HG03103 (cell line): ENCODE measurements around the gene LSM10.

Source experiments
- ATAC-seq: cut with Tn5 transposase; IDR thresholded peaks from one replicate; pipeline ENCODE4 v1.9.1; 2021; ENCODE audit warnings: low read depth; ENCODE audit not compliant: unreplicated experiment

LSM10 gene

GRCh38 chr1:36385410-36386264 is 12.1 kb downstream of the LSM10 start, which contains the start of gene STK40:
TSS of gene STK40 (minus strand) at chr1:36385924. CDS start at chr1:36361332, 24,592 bp downstream.
- ATAC-seq = peak; percentile 77

GRCh38 chr1:36384542-36385409 is 12.9 kb downstream of the LSM10 start:
- ATAC-seq = no peak

GRCh38 chr1:36383240-36383639 is 14.5 kb downstream of the LSM10 start:
- ATAC-seq = no peak

- no peak for ATAC-seq
These were observed 15.0 kb downstream of the LSM10 start for GRCh38 chr1:36382669-36383068.

GRCh38 chr1:36382231-36382630 is 15.5 kb downstream of the LSM10 start:
- ATAC-seq = no peak

- ATAC-seq = no peak
These were observed 16.3 kb downstream of the LSM10 start for GRCh38 chr1:36381405-36381804.

GRCh38 chr1:36380782-36381181 is 16.9 kb downstream of the LSM10 start:
- no peak for ATAC-seq

GRCh38 chr1:36380143-36380619 is 17.5 kb downstream of the LSM10 start:
- ATAC-seq = no peak

- ATAC-seq = no peak
These were observed 19.8 kb downstream of the LSM10 start for GRCh38 chr1:36377791-36378492.

GRCh38 chr1:36372617-36373016 is 25.1 kb downstream of the LSM10 start:
- no peak for ATAC-seq

GRCh38 chr1:36369061-36369861 is 28.4 kb downstream of the LSM10 start:
- ATAC-seq = no peak

GRCh38 chr1:36367798-36368197 is 29.9 kb downstream of the LSM10 start:
- no peak for ATAC-seq

GRCh38 chr1:36367066-36367465 is 30.6 kb downstream of the LSM10 start:
- no peak for ATAC-seq

GRCh38 chr1:36366091-36366661 is 31.5 kb downstream of the LSM10 start:
- no peak for ATAC-seq

- no peak for ATAC-seq
These were observed 32.3 kb downstream of the LSM10 start for GRCh38 chr1:36365381-36365780.

- no peak for ATAC-seq
These were observed 37.7 kb downstream of the LSM10 start for GRCh38 chr1:36359911-36360550.

- ATAC-seq = no peak
These were observed 38.3 kb downstream of the LSM10 start for GRCh38 chr1:36359383-36359782.

- ATAC-seq = no peak
These were observed 39.1 kb downstream of the LSM10 start for GRCh38 chr1:36358514-36359084.

- no peak for ATAC-seq
These were observed 41.9 kb downstream of the LSM10 start for GRCh38 chr1:36355811-36356210.
